Activated naive CD4-positive, alpha-beta T cell treated with anti-CD3 and anti-CD28 coated beads for 36 hours (primary cell): Measurements from ENCODE around the gene PLD6. TPM values are rescaled to one million over a fixed set of nuclear protein-coding genes. Genes with fewer than 3 reads are reported as not detected.
"Not testable (repeated sequence)": the region's sequence is repeated elsewhere in the genome, so short reads cannot be mapped to it uniquely, and the experiment has no call there.

Experiments
- CTCF ChIA-PET: fragments of 350-600 bp; sonication (Branson Sonifier 250); formaldehyde crosslinking; loops from one replicate; lab custom pipeline; 2021; ENCODE audit warnings: antibody characterized with exemption; lab: Charles Lee
- DNase-seq: peaks from one replicate; pipeline ENCODE4 v3.0.0-alpha.2; 2020
- H3K27ac Mint-ChIP-seq: one replicate; pipeline ENCODE4 v1.8.0; 2021; ENCODE audit warnings: mild to moderate bottlenecking, mixed read lengths
- H3K27me3 Mint-ChIP-seq: one replicate; pipeline ENCODE4 v1.8.0; 2021; ENCODE audit warnings: low read depth, mixed read lengths
- H3K36me3 Mint-ChIP-seq: one replicate; pipeline ENCODE4 v1.8.0; 2021; ENCODE audit warnings: low read depth, mixed read lengths
- H3K4me1 Mint-ChIP-seq: one replicate; pipeline ENCODE4 v1.8.0; 2021; ENCODE audit warnings: low read depth, mixed read lengths
- H3K4me3 Mint-ChIP-seq: one replicate; pipeline ENCODE4 v1.8.0; 2021; ENCODE audit warnings: mild to moderate bottlenecking, moderate library complexity, mixed read lengths
- H3K9me3 Mint-ChIP-seq: one replicate; pipeline ENCODE4 v1.8.0; 2021; ENCODE audit warnings: mixed read lengths
- intact Hi-C: fragments of 100-400 bp; cut with micrococcal nuclease; formaldehyde crosslinking; loops from one replicate; pipeline ENCODE4 v1.15.1; 2023
- total RNA-seq, 2 experiments: library from RNA; stranded (reverse); gene quantifications; one replicate each; pipeline ENCODE4 v1.2.3, GENCODE V29; 2021

Gene PLD6, protein sequence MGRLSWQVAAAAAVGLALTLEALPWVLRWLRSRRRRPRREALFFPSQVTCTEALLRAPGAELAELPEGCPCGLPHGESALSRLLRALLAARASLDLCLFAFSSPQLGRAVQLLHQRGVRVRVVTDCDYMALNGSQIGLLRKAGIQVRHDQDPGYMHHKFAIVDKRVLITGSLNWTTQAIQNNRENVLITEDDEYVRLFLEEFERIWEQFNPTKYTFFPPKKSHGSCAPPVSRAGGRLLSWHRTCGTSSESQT
- total RNA-seq: 1 to 10 TPM; 5.3 to 5.4 TPM

DNA sequence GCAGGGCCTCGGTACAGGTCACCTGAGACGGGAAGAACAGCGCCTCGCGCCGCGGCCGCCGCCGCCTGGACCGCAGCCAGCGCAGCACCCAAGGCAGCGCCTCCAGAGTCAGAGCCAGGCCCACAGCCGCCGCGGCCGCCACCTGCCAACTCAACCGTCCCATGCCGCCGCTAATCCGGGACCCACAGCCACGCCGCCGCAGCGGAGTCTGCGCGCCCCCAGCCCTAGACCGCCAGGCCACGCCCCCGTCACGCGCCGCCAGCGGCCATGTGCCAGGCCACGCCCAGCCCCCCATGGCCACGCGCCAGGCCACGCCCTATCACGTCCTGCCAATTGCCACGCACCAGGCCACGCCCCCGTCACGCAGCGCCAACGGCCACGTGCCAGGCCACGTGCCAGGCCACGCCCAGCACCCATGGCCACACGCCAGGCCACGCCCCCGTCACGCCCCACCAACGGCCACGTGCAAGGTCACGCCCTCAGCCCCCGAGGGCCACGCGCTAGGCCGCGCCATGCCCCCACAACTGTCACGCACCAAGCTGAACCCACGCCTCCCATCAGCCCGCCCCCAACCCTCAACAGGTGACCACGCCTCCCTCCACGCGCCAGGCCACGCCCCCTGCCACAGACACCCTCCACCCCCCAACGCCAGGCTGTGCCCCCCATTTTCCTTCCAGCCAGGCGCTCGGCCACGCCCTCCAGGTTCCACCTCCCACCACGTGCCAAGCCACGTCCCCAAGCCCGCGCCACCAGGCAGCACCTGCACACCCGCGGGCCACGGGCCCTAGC is at the start of gene PLD6:
Gene PLD6 (minus strand): TSS at position 210 of the 789 bp plus-strand sequence. CDS start 47 bp downstream, at position 163.
- Mint-ChIP-seq H3K9me3 (no peaks in the 10 kb centered on the region), H3K4me1 (peaks cover 27% of the 10 kb centered on the region), H3K27me3 (no peaks in the 10 kb centered on the region), H3K27ac (peak within 1 kb of the TSS; percentile 90), H3K4me3 (peak within 1 kb of the TSS; percentile 94), H3K36me3 (peaks cover 15% of the 10 kb centered on the region)
- intact Hi-C loops: loop anchor here (1.0 kb wide), 1 partner anchor 31 kb away; the partner anchor contains the start of gene FLCN
- peak; percentile 88 for DNase-seq
- CTCF ChIA-PET: interaction anchor here (1.6 kb wide), 1 partner anchor 29 kb away, joined by 4 read pairs; no protein-coding TSS in a partner anchor

DNA sequence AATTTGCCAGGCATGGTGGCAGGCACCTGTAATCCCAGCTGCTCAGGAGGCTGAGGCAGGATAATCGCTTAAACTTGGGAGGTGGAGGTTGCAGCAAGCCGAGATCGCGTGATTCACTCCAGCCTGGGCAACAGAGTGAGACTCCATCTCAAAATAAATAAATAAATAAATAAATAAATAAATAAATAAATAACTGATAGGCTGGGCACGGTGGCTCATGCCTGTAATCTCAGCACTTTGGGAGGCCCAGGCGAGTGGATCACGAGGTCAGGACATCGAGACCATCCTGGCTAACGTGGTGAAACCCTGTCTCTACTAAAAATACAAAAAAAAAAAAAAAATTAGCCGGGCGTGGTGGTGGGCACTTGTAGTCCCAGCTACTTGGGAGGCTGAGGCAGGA is 49.6 kb upstream of the PLD6 start:
- H3K27ac Mint-ChIP-seq, DNase-seq, H3K9me3 Mint-ChIP-seq, intact Hi-C loops, H3K27me3 Mint-ChIP-seq, H3K4me3 Mint-ChIP-seq, H3K4me1 Mint-ChIP-seq: not testable (repeated sequence)
- peaks cover 40% of the 10 kb centered on the region for H3K36me3 Mint-ChIP-seq
- CTCF ChIA-PET: interaction anchor here (0.6 to 0.9 kb wide), 6 partner anchors 14 to 490 kb away, joined by 3 to 6 read pairs (median 3); no protein-coding TSS in a partner anchor

DNA sequence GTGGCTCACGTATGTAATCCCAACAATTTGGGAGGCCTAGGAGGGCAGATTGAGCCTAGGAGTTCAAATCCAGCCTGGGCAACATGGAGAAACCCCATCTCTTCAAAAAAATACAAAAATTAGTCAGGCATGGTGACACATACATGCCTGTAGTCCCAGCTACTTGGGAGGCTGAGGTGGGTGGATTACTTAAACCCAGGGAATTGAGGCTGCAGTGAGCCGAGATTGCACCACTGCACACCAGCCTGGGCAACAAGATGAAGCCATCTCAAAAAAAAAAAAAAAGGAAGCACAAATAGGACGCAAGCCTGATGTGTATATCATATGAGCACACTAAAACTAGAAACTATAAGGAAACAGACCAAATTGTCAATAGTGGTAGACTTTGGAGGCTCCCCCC is 47.9 kb upstream of the PLD6 start:
- no peak overlapping the region for H3K4me3 Mint-ChIP-seq
- no peaks in the 10 kb centered on the region for H3K27me3 Mint-ChIP-seq
- DNase-seq: no peak
- H3K4me1 Mint-ChIP-seq: no peaks in the 10 kb centered on the region
- intact Hi-C loops: no loop called here
- no peak overlapping the region for H3K27ac Mint-ChIP-seq
- CTCF ChIA-PET: no interaction called here
- no peaks in the 10 kb centered on the region for H3K9me3 Mint-ChIP-seq
- peaks cover 36% of the 10 kb centered on the region for H3K36me3 Mint-ChIP-seq

DNA sequence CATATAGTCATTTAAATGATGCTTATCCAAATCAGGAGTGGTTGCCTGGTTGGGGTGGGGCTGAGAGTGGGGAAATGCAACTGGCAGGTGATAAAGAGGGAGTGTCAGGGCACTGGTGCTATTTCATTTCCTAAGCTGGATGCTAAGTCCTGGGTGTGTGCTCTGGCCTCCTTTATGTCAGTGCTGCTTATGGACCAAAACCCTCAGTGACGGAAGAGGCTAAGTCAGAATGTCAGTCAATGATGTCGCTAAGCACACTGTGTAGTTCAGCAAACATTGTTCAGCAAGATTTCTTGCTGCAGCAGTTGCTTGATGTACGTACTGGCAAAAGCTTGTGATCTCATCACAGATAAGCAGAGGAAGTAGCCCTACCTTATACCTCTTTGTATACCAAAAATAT is 47.3 kb upstream of the PLD6 start:
- Mint-ChIP-seq H3K4me1 (no peaks in the 10 kb centered on the region), H3K4me3 (no peak overlapping the region), H3K9me3 (no peaks in the 10 kb centered on the region), H3K36me3 (peaks cover 32% of the 10 kb centered on the region), H3K27ac (no peak overlapping the region), H3K27me3 (no peaks in the 10 kb centered on the region)
- intact Hi-C loops: no loop called here
- CTCF ChIA-PET: no interaction called here
- no peak for DNase-seq

DNA sequence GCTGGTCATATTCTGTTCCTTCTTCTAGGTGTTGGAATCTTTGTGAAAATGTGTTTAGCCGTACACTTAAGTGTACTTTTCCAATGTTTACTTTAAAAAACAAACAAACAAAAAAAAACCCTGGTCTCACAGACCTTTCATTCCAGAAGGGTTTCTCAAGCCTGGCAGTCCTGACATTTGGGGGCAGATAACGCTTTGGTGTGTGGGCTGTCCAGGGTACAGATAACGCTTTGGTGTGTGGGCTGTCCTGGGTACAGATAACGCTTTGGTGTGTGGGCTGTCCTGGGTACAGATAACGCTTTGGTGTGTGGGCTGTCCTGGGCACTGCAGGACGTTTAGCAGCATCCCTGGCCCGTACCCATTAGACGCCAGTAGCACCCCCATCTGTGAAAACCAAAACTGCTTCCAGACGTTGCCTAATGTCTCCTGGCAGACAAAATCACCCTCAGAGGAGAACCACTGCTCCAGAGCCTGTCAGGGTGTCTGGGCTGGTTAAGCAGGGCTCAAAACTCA is 46.1 kb upstream of the PLD6 start:
- Mint-ChIP-seq H3K27ac (no peak overlapping the region), H3K36me3 (peaks cover 34% of the 10 kb centered on the region), H3K9me3 (no peaks in the 10 kb centered on the region), H3K27me3 (no peaks in the 10 kb centered on the region), H3K4me3 (no peak overlapping the region), H3K4me1 (no peaks in the 10 kb centered on the region)
- CTCF ChIA-PET: no interaction called here
- DNase-seq: no peak
- intact Hi-C loops: no loop called here

DNA sequence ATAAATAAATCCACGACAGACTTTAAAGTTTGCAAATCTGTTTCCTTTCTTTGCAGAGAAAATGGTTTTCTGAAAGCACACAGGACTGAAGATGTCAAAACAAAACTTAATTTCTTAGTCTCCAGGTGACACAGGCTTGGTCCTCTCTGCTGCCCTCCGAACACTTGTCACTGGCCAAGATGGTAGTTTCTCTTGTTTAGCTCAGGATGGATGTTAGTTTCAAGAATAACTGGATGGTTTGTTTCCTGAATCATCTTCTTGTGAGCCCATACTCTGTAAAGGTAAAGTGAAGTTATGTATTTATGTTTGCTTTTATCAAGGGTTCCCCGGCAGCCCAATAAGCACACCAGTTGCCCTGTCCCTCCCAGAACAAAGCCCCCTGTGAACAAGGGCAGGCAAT is 40.7 kb upstream of the PLD6 start:
- intact Hi-C loops: no loop called here
- Mint-ChIP-seq H3K4me3 (no peak overlapping the region), H3K27me3 (no peaks in the 10 kb centered on the region), H3K27ac (no peak overlapping the region), H3K36me3 (peaks cover 18% of the 10 kb centered on the region), H3K9me3 (no peaks in the 10 kb centered on the region), H3K4me1 (no peaks in the 10 kb centered on the region)
- DNase-seq: no peak
- CTCF ChIA-PET: interaction anchor here (0.6 to 1.1 kb wide), 2 partner anchors 9 to 33 kb away, joined by 3 to 5 read pairs; no protein-coding TSS in a partner anchor

DNA sequence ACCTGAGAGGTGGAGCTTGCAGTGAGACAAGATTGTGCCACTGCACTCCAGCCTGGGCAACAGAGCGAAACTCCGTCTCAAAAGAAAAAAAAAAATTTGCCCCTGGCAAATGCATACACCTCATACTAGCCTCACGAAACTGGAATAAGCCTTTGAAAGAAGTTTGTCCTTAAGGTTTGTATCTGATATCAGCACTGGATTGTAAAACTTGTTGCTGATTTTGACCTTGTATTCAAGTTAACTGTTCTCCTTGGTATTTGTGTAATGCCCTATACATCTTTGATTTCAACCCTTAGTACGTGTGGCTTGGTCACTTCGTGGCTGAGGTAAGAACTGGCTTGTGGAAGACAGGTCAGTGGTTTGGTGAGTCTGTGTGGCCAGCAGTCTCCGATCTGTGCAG is 37.0 kb upstream of the PLD6 start:
- intact Hi-C loops: no loop called here
- no peaks in the 10 kb centered on the region for H3K9me3 Mint-ChIP-seq
- no peak overlapping the region for H3K27ac Mint-ChIP-seq
- H3K27me3 Mint-ChIP-seq: no peaks in the 10 kb centered on the region
- no peak for DNase-seq
- H3K36me3 Mint-ChIP-seq: peaks cover 14% of the 10 kb centered on the region
- peaks cover 15% of the 10 kb centered on the region for H3K4me1 Mint-ChIP-seq
- CTCF ChIA-PET: no interaction called here
- H3K4me3 Mint-ChIP-seq: no peak overlapping the region

DNA sequence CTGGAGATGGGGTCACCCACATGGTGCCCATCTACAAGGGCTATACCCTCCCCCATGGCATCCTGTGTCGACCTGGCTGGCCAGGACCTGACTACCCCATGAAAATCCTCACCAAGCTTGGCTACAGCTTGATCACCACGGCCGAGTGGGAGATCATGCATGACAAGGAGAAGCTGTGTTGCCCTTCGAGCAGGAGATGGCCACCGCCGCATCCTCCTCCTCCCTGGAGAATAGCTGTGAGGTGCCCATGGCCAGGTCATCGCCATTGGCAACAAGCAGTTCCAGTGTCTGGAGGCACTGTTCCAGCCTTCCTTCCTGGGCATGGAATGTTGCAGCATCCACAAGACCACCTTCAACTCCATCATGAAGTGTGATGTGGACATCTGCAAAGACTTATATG is 36.1 kb upstream of the PLD6 start:
- Mint-ChIP-seq H3K4me3 (no peak overlapping the region), H3K27ac (no peak overlapping the region), H3K9me3 (no peaks in the 10 kb centered on the region), H3K36me3 (peaks cover 7% of the 10 kb centered on the region), H3K4me1 (peaks cover 18% of the 10 kb centered on the region), H3K27me3 (no peaks in the 10 kb centered on the region)
- intact Hi-C loops: no loop called here
- CTCF ChIA-PET: no interaction called here
- no peak for DNase-seq

DNA sequence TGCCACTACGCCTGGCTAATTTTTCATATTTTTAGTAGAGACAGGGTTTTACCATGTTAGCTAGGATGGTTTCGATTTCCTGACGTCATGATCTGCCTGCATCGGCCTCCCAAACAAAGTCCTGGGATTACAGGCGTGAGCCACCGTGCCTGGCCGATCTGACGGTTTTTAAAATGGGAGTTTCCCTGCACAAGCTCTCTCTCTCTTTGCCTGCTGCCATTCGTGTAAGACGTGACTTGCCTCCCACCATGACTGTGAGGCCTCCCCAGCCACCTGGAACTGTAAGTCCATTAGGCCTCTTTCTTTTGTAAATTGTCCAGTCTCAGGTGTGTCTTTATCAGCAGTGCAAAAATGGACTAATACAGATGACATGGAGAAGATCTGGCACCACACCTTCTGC is 35.5 kb upstream of the PLD6 start:
- no peak for DNase-seq
- intact Hi-C loops: no loop called here
- Mint-ChIP-seq H3K27me3 (no peaks in the 10 kb centered on the region), H3K4me1 (peaks cover 18% of the 10 kb centered on the region), H3K36me3 (peaks cover 3% of the 10 kb centered on the region), H3K9me3 (no peaks in the 10 kb centered on the region), H3K27ac (no peak overlapping the region), H3K4me3 (no peak overlapping the region)
- CTCF ChIA-PET: no interaction called here

DNA sequence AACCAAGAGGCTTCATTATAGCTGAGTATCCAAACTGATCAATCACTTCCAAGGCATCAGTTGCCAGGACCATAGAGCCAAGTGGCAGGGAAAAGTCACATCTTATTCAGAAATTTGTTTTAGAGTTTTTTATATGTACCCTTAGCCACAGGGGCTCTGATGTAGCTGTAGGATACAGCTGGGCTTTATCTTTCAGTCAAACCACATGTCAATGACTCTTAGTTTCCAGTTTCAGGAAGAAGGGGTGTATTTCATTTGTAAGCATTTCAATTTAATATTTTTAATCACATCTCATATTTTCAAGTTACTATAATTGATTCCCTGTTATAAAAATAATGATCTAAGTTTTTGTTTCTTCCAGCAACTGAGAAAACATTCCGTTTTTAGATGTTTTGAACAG is 33.7 kb upstream of the PLD6 start:
- Mint-ChIP-seq H3K4me1 (peaks cover 31% of the 10 kb centered on the region), H3K4me3 (no peak overlapping the region), H3K36me3 (no peaks in the 10 kb centered on the region), H3K27me3 (no peaks in the 10 kb centered on the region), H3K9me3 (no peaks in the 10 kb centered on the region), H3K27ac (no peak overlapping the region)
- intact Hi-C loops: loop anchor here (10.0 kb wide), 1 partner anchor 235 kb away; no protein-coding TSS in a partner anchor
- no peak for DNase-seq
- CTCF ChIA-PET: interaction anchor here (0.7 kb wide), 1 partner anchor 472 kb away, joined by 4 read pairs; no protein-coding TSS in a partner anchor

DNA sequence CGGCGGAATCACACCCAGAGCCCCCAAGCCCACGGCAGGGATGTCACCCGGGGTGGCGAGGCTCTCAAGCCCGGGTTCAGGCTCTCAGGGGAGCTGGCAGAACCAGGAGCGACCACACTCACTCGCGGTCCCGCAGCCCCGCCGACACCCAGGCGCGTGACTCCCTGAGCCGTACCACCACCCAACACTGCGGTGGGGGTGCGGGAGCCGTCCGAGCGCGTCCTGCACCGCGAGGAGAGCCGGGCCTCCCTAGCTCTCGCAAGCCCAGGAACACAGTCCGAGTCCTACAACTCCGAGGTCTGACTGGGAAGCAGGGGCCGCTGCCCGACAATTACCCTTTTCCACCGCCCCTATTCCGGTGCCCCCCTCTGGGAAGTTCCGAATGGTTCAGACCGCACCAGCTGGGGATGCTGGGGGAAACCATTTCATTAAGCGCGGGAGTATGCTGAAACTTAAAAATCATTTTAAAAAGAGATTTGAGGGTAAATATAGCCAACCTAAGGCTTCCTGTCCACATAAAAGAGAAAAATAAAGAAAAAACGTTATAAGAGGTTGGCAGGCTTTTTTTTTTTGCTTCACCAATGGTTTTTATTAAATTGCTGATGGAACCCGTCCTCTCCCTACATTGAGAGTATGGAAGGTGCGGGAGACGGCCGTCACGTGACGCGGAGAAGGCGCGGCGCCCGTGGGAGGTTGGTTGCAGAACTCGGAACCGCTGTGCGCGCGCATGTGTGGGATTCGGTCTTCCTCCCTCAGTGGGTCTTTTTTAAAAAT is 31.1 kb upstream of the PLD6 start, which contains the start of gene FLCN:
Gene FLCN (minus strand): TSS at position 143 of the 774 bp plus-strand sequence. CDS start 9,031 bp downstream, outside the sequence.
- no peaks in the 10 kb centered on the region for H3K27me3 Mint-ChIP-seq
- CTCF ChIA-PET: interaction anchor here (0.8 to 1.5 kb wide), 3 partner anchors 12 to 95 kb away, joined by 3 read pairs; no protein-coding TSS in a partner anchor
- H3K4me1 Mint-ChIP-seq: peaks cover 31% of the 10 kb centered on the region
- DNase-seq: peak; percentile 88
- peak within 1 kb of the TSS; percentile 95 for H3K27ac Mint-ChIP-seq
- intact Hi-C loops: loop anchor here (1.0 to 10.0 kb wide), 6 partner anchors 31 to 232 kb away; partner anchors contain the start of genes COPS3 and PLD6
- H3K4me3 Mint-ChIP-seq: peak within 1 kb of the TSS; percentile 91
- no peaks in the 10 kb centered on the region for H3K9me3 Mint-ChIP-seq
- no peaks in the 10 kb centered on the region for H3K36me3 Mint-ChIP-seq
